OCI-M2 (cell line): ENCODE data around the gene TFF1.

Experiments
- DNase-seq: peaks from one replicate; lab custom pipeline; 2025; ENCODE audit not compliant: unreplicated experiment; lab: John Stamatoyannopoulos, UW

Gene TFF1

DNA sequence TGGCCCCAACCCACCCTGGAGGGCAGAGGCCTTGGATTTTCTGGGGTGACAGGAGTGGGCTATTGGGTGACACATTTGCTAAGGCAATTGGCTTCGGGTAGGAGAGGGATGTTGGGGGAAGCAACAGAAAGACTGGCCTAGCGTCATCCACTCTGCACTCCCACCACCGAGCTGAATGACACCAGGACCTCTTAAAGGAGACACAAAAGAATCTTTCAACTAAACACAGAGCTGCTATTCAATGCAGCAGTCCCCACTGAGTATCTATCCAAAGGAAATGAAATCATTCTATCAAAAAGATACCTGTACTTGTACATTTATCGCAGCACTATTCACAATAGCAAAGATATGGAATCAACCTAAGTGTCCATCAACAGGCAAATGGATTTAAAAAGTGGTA lies 21.7 kb downstream of the TFF1 start:
- DNase-seq: no peak

DNA sequence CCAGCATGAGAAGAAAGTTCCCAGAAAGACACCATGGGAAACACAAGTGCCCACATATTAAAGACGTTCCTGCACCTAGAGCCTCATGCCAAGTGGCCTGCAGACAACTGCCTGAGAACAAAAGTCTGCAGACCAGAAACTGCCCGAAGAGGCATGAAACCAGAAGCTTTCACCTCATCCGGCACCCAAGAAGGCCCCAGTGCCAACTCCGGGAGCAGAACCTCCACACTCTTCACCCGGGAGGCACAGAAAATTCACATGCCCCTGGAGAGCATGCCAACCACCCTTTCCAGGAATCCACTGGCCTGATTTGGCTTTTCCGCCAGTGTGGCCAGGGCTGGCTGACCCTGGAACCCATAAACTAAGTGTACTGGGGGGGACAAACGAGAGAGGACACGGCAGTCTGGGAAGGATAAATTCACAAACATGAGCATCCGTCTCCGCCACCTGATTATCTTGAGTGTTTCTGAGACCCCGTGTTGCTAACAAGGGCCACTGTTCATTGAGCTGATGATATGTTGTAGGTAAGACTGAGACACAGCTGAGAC lies 22.3 kb downstream of the TFF1 start:
- no peak for DNase-seq

DNA sequence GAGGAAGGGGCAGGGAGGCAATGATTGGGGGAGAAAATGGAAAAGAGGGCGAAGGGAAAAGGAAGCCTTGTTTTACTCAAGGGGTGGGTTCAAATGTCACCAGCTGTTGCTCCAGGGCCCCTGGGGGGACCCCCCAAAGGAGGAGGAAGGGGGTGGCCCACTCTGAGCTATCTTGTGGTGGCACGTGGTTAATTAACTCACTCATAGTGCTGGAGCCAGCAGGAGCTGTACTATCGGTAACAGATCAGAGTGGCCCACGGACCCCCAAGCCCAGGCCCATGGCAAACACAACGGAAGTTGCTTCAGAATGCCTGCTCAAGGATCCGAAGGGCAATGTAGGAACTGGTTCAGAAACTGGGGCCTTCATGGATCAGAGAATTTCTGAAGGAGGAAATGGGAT lies 22.8 kb downstream of the TFF1 start:
- no peak for DNase-seq

DNA sequence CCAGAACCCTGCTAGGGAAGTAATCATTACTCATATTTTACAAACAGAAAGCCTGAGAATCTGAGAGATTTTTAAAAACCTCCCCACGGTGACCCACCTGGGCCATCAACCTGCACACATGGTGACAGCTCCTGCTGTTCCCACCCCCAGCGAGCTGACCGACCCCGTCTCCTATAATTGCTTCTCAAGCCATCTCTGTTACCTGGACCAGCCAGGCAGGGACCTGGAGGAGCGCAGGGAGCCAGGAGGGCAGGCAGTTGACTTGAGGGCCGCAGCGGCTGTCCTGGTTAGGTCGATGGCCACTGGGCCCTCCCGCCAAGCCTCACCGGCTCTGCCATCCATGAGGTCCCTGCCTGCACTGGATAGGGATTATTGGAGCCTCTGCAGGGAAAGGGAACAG lies 23.2 kb downstream of the TFF1 start:
- no peak for DNase-seq

DNA sequence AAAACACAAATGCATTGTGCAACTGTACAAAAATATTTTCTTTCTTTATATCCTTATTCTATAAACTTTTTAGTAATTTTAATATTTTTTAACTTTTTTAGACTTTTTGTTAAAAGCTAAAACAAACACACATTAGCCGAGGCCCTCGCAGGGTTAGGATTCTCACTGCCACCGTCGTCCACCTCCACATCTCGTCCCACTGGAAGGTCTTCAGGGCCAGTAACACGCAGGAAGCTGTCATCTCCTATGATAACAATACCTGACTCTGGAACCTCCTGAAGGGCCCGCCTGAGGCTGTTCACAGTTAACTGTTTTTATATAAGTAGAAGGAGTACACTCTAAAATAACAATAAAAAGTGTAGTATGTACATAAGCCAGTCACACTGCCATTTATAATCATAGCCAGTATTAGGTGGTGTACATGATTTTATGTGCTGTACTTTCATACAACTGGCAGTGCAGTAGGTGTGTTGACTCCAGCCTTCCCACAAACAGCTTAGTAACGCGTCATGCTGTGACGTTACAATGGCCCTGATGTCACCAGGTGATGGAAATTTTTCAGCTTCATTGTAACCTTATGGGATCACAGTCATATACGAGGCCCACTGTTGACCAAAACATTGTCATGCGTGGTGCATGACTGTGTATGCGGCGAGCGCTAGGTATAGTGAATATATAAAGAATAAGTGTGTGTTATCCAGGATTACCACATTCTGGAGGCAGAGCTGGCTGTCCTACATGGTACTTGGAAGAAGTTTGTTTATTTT lies 24.4 kb downstream of the TFF1 start:
- no peak for DNase-seq

DNA sequence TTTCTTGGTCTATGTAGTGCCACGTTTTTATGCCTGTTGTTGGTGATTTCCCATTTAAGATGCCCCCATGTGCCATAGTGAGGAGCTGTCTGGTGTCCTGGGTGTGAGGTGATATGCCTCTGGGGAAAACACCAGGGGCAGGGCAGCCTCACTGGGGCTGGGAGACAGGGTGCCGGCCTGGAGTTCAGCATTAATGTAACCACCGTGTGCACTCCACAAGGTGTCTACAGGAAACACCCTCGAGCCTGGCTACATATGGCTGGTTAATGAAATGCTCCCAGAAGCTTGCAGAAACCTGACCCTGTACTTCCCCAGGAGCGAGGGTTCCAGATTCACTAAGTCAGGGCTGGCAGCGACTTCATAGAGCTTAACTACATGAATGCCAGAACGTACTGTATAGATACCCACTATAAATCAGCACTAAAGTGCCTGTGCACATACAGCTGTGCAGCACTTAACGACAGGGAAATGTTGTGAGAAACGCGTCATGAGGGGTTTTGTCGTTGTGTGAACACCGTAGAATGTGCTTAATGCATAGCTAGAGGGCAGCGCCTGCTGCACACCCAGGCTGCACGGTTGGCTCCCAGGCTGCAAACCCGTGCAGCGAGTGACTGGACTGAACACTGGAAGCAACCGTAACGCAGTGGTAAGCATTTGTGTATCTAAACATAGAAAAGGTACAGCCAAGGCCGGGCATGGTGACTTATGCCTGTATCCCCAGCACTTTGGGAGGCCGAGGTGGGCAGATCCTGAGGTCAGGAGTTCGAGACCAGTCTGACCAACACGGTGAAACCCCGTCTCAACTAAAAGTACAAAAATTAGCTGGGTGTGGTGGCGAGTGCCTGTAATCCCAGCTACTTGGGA lies 25.9 kb downstream of the TFF1 start:
- no peak for DNase-seq

DNA sequence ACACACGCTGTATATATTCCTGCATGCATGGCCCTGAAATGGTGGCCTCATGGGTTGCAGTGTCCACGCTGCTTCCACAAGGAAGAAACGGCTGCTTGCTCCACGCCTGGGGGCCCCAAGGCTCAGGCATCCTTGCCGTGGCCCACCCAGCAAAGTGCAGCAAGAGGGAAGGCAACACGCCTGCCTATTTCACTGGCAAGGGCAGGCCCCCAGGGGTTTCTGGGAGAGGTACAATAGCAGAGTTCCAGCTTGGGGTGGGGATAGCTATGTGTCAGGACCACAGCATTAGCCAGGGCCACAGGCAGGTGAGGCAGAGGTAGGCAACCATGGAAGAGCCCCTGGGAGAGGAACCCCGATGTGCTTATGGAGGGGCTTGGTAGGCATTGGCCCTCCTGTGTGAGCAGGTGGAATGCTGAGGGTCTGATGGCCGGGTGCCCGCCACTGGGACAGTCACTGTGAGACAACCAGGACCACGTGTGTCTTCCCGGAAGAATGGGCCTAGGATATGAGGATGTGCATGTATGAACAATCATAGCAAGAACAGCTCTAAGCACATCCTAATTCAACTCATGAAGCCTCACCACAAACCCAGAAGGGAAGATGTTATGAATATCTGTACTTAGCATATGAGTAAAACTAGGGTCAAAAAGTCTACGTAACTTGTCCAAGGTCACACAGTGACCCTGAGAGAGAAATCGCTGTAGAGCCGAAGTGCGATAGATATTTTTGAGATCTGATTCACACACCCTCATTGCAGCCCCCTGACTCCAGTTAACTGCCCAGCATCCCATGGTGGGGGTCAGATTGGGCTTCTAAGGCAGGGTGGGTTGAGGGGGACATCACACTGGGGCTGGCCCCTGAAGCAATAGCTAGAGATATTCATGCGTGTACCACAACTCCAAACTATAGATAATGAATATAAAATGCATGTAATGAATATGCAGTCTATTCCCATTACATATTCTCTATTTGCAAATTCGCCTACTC lies 27.3 kb downstream of the TFF1 start:
- no peak for DNase-seq

DNA sequence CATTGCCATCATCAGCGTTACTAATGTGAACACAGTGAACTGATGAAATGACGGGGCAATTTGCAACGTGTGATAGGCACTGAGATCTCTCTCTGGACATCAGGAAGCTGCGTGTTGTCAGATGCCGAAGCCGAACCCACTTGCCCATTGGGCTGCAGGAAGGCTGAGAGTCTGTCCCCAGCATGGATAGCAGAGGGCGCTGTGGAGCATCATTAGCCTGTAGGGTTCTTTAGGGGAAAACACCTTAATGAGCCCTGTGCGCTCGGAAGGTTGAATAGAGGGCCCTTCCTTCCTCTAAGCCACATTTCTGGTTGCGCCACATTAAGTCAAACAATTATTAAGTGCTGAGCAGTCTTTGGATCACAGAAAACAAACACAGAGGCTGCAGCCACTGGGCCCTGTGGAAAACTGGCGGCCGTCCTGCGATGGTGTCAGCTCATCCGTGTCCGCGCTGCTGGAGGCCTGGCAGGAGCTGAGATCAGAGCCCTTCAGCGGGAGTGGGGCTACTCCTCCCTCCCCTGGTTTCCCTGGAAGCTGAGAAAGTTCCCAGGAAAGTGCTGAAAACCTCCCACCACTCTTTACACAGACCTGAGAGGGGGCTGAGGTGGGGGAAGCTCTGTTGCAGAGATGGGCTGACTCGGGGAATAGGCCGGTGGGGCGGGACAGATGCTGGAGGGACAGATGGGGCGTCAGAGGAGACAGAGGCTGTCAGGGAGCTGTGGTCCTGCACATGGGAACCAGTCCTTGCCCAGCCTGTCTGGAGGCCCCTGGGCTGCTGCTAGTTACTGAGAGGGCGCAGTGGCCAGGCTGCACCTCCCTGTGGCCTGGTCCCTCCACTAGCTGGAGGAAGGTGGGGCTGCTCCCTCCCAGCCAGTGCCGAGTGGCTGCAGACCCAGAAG lies 28.3 kb downstream of the TFF1 start:
- no peak for DNase-seq

DNA sequence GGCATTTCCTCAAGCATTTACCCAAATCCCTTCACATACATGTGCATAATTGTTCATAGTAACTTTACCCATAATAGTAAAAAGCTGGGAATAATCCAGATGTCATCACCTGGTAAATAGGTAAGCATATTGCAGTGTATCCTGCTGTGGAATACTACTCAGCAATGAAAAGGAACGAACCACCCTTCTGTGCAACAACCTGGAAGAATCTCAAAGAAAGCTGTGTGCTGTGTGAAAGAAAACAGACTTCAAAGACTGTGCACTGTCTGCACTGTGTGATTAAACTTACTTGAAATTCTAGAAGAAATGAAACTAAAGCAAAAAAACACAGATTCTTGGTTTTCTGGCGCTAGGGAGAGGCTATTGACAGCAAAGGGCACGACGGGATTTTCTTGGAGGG lies 29.1 kb downstream of the TFF1 start:
- no peak for DNase-seq

DNA sequence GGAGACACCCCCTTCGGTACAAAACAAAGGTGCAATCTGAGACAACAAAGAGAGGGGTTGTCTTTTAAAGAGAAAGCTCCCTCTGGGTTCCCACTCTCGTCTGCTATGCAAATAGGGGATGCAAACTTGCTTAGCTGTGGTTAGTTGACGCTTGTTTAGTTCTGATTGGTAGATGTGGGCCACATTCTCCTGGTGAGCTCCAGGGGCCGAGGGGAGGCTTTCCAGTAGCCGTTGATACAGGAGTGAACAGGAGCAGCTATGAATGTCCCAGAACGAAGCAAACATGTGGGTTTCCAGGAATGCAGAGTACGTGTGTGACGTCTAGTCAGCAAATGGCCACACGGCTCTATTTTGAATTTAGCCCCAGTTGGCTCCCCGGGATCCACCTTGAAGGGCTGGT lies 30.3 kb downstream of the TFF1 start:
- no peak for DNase-seq

DNA sequence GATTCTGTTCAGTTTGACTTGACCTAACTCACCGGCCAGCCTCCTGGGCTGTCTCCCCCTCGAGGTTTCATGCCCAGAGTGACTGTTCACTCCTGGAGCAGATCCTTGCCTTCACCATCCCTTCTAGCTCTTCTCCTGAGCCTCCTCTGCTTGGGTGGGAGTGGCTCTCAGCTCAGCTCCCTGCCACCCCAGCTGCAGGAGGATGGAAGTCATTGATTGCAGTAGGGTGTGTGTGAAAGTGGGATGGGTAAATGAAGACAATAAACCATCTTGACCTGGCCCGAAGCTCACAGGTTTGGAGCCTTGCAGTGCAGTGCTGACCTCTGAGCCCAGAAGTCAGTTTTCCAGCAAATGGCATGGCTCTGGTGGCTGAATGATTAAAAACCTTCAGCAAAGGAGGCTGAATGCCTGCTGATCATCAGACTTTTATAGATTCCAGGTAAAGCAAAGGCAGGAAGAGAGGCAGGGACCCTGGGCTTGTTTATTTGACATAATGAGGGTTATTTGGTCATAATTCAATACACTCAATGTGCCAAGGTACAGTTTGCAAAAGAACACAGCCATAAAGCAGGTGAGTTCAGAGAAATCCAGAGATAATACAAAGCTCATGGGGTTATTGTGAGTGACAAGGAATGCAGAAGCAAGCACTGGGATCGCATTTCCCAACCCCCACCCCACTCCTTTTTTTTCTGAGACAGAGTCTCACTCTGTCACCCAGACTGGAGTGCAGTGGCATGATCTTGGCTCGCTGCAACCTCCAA lies 33.6 kb downstream of the TFF1 start:
- no peak for DNase-seq

DNA sequence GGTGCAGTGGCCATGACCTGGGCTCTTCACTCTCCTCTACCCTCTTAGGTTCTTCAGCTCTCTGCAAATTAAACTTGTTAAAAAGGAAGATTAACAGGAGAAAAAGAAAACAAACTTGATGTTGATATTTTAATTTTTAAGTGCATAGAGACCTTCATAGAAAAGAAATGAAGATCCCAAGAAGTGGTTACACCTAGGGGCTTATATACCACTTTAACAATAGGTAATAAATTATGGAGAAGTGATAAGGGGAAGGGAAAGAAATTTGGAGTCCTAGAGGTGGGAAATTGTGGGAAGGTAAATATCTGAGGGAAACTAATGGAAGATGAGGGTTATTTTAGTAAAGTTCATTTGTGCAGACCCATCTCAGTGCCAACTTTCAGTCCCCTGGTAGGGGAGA lies 34.7 kb downstream of the TFF1 start:
- DNase-seq: no peak

DNA sequence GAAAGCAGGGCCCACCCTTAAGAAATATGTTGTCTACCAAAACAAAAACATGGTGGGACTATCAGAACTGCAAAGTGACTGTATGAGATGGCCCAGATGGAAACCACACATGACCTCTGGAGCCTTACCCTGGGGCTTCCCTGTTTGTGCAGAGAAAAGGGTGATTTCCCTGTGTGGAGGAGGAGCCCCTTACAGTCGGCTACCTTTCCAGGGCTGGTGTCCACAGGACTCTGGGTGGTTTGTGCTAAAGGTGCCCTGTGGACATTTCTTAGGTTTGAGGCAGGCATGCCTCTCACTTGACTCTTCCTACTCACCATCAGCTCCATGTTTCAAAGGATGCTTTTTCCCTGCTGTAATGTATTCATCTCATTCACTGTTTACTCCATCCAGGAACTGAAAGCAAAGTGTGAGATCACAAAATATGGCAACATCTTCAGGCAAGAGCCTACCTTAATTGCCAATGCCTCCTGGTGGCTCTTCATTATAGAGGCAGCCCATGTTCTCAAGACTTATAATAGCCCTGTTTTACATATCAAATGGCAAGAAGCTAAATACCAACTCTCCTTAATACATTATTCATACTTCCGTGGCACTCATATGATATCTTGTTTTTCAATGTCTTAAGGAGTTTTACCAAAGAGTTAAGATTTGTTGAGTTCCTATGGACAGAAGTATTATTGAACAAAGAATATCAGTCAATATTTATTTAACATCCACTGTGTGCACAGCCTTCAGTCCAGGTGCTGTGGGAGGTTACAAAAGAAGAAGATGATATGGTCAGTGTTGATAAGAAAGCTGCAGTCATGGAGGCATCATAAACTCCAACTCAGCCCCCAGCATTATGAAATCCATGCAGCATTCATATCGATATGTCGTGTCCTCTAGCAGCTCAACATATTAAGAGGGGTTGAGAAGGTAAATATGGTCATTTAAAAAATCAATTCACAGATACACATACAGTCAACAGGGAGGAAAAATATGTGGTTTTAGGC lies 35.7 kb downstream of the TFF1 start:
- no peak for DNase-seq

DNA sequence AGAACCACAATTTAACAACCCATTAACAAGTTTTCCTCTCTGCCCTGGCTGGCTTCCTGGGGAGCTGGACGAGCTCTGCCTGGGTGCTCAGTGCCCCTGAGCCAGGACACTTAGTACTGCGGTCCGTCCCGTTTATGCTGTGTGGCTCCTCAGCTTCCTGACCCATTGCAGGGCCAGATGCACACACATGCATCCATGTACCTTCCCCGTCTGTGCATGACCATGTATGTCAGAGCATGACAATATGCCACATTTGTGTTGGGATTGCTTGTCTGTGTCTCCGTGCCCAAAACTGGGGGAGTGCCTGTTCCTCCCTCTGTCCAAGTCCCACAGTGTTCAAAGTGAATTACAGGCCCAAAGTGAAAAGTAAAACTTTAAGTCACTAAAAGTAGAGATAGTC lies 41.4 kb downstream of the TFF1 start:
- DNase-seq: no peak

DNA sequence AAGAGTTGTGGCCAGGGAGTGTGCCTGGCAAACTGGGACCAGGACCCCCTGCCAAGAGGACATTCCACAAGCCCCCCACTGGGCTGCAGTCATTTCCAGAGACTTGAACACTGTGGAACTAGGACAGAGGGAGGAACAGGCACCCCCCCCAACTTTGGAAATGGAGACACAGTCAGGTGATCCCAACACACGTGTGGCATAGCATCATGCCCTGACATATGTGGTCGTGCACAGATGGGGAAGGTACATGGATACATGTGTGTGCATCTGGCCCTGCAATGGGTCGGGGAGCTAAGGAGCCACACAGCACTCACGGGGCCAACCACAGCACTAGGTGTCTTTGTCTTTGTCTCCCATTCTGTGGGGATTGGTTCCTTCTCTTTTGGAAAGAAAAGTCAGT lies 44.5 kb downstream of the TFF1 start:
- DNase-seq: no peak

DNA sequence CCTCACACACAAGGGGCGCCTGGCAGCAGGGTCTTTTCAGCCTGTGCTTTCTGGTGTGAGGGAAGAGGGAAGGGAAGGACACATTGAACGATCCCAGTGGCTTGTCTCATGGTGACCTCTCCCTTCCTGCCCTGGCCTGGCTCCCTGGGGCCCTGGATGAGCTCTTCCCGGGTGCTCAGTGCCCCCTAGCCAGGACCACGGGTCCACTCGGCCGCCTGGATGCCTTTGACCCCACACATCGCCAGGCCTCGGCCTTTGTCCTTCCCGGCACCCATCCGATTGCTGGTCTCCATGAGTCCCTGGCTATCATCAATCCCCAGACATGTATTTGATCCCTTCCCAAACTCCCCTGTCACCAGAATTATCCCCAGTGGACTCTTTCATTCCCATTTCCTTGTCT lies 45.1 kb downstream of the TFF1 start:
- no peak for DNase-seq

DNA sequence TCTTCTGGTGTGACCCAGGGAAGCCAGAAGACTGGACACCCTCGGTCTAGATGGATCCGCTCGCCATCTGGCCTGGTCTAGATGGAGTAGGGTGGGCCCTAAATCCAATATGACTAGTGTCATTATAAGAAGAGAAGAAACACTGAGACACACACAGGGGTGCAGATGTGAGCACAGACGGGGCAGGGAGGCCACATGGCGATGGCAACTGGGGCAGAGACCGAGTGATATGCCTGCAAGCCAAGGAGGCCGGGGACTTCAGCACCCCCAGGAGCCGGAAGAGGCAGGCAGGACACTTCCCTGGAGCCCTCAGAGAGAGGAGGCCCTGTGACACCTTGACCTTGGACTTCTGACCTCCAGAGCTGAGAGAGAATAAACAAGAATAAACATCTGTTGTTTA lies 45.5 kb downstream of the TFF1 start:
- no peak for DNase-seq
